ENCODE data around the gene STAM2. TPM values are rescaled to one million over a fixed set of nuclear protein-coding genes. Genes with fewer than 3 reads are reported as not detected.

The STAM2 gene
- total and polyA plus RNA-seq, 2 of the 13 experiments (the other 11 are each of a cell fraction or from before 2014, with no cell fraction given), result 14.7 to 24.1 TPM

GRCh38 chr2:152175368-152176112 is at the start of gene STAM2 (continued):
- TF ChIP-seq ZNF766 (CRISPR knock-in tag; IDR thresholded peaks at IDR 0.05; ENCODE audit: borderline replicate concordance) (peak; percentile 88), ZNF136 (CRISPR knock-in tag; IDR thresholded peaks at IDR 0.05; ENCODE audit: low read depth) (peak; percentile 96; the same call in 1 of the 2 replicates), SMAD1 (CRISPR knock-in tag; IDR thresholded peaks at IDR 0.05; ENCODE audit: borderline replicate concordance, low read depth) (peak; percentile 97; the same call in 1 of the 2 replicates), AKAP8 (CRISPR knock-in tag; IDR thresholded peaks at IDR 0.05) (0 out of 2 replicates have a peak, but pooled peaks have one; percentile 51), ZNF260 (CRISPR knock-in tag; IDR thresholded peaks at IDR 0.05; ENCODE audit: borderline replicate concordance, low read depth) (no peak), ETV5 (CRISPR knock-in tag; IDR thresholded peaks at IDR 0.05; ENCODE audit: borderline replicate concordance) (peak; percentile 96), NPAS2 (CRISPR knock-in tag; IDR thresholded peaks at IDR 0.05; ENCODE audit: borderline replicate concordance) (no peak), ZNF18 (CRISPR knock-in tag; IDR thresholded peaks at IDR 0.05; ENCODE audit: insufficient replicate concordance) (peak; percentile 81), IKZF1 (IDR thresholded peaks at IDR 0.05) (no peak), GATAD2A (CRISPR knock-in tag; IDR thresholded peaks at IDR 0.05) (peak; percentile 50), MTF1 (CRISPR knock-in tag; IDR thresholded peaks at IDR 0.05) (peak; percentile 78; the same call in 1 of the 2 replicates), TEAD3 (CRISPR knock-in tag; optimal IDR thresholded peaks at IDR 0.05; ENCODE audit: borderline replicate concordance) (no peak), NRL (CRISPR knock-in tag; IDR thresholded peaks at IDR 0.05; ENCODE audit: borderline replicate concordance) (peak; percentile 91), ARID3A (IDR thresholded peaks at IDR 0.05; ENCODE audit: low read depth, low read length) (peak; percentile 68), ZNF841 (CRISPR knock-in tag; IDR thresholded peaks at IDR 0.05; ENCODE audit: borderline replicate concordance) (no peak), TFDP2 (CRISPR knock-in tag; IDR thresholded peaks at IDR 0.05) (peak; percentile 72), PLSCR1 (CRISPR knock-in tag; IDR thresholded peaks at IDR 0.05; ENCODE audit: borderline replicate concordance) (no peak), SRSF1 (optimal IDR thresholded peaks at IDR 0.05; ENCODE audit: low read depth, low read length) (peak; percentile 88), TEAD2 (CRISPR knock-in tag; IDR thresholded peaks at IDR 0.05) (no peak), ZNF235 (CRISPR knock-in tag; IDR thresholded peaks at IDR 0.05; ENCODE audit: borderline replicate concordance) (peak; percentile 58; the same call in 1 of the 2 replicates), ZBTB44 (CRISPR knock-in tag; IDR thresholded peaks at IDR 0.05) (no peak), ZFP1 (CRISPR knock-in tag; IDR thresholded peaks at IDR 0.05) (no peak; the same call in none of the 2 replicates), NFYB (CRISPR knock-in tag; IDR thresholded peaks at IDR 0.05) (no peak; the same call in 1 of the 2 replicates), TCF7 (IDR thresholded peaks at IDR 0.05; ENCODE audit: low read depth) (no peak)
